ENCODE measurements around the gene ZFP92.
"Not testable (repeated sequence)": the region's sequence is repeated elsewhere in the genome, so short reads cannot be mapped to it uniquely, and the experiment has no call there.

Gene ZFP92

DNA sequence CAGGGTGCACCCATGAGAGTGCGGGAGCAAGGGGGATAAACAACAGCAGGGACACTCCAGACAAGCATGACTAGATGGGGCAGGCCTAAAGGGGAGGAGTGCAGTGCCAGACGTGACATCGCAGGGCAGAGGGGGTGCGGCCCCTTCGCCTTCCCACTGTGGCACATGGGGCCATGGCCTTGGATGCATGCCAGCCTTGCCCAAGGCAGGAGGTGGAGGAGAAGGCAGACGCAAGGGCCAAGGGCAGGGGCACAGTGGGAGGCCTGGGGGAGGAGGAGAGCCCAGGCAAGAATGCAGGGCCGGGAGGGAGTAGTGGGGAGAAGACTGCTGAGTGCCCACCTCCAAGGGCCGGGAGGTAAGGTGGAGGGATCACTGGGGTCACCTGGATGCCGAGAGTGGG, 31.8 kb upstream of the ZFP92 start:
- no peaks in the 10 kb centered on the region for H3K36me3 ChIP-seq (ENCODE audit: control insufficient read depth, insufficient read depth, low read length)
- H3K27ac ChIP-seq (ENCODE audit: low read depth, low read length), result no peak overlapping the region
- no peaks in the 10 kb centered on the region for H3K4me1 ChIP-seq (ENCODE audit: control insufficient read depth, insufficient read depth, low read length)
- H3K9ac ChIP-seq (ENCODE audit: low read length), result no peak overlapping the region
- H3K27me3 ChIP-seq (ENCODE audit: control insufficient read depth, insufficient read depth, low read length), result peaks cover 3% of the 10 kb centered on the region
- H3K4me3 ChIP-seq (ENCODE audit: low read length), result no peak overlapping the region

- no peak overlapping the region for H3K27ac ChIP-seq (ENCODE audit: low read depth, low read length)
Measured at GRCh38 chrX:153379971-153380581, 31.2 kb upstream of the ZFP92 start.

DNA sequence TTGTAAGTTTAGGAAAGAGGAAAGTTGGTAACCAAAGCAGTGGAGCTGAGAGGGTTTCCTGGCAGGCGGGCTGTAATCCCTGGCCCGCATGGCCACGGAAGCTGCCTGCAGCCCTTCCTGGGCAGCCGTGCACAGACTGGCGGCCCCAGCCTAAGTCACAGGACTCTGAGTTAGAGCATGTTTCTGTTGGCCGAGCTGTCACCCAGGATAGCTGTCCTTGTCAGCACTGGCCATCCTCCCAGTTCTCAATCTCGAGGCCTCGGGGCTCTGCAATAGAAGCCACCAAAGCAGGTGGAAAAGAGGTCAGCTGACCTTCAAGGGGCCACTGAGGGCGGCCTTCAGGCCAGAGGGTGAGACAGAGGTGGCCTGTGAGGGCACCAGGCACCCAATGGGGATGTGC, 30.6 kb upstream of the ZFP92 start:
- H3K9ac ChIP-seq (ENCODE audit: low read length), result no peak overlapping the region
- no peaks in the 10 kb centered on the region for H3K36me3 ChIP-seq (ENCODE audit: control insufficient read depth, insufficient read depth, low read length)
- peaks cover 3% of the 10 kb centered on the region for H3K27me3 ChIP-seq (ENCODE audit: control insufficient read depth, insufficient read depth, low read length)
- no peak overlapping the region for H3K4me3 ChIP-seq (ENCODE audit: low read length)
- H3K27ac ChIP-seq (ENCODE audit: low read depth, low read length), result no peak overlapping the region
- H3K4me1 ChIP-seq (ENCODE audit: control insufficient read depth, insufficient read depth, low read length), result no peaks in the 10 kb centered on the region

More at GRCh38 chrX:153379971-153380581, 31.2 kb upstream of the ZFP92 start:
- Histone ChIP-seq H3K9ac (ENCODE audit: low read length) (no peak overlapping the region), H3K4me1 (ENCODE audit: control insufficient read depth, insufficient read depth, low read length) (no peaks in the 10 kb centered on the region), H3K27me3 (ENCODE audit: control insufficient read depth, insufficient read depth, low read length) (peaks cover 3% of the 10 kb centered on the region), H3K36me3 (ENCODE audit: control insufficient read depth, insufficient read depth, low read length) (no peaks in the 10 kb centered on the region), H3K4me3 (ENCODE audit: low read length) (no peak overlapping the region)

- Histone ChIP-seq H3K36me3 (ENCODE audit: control insufficient read depth, insufficient read depth, low read length) (no peaks in the 10 kb centered on the region), H3K9ac (ENCODE audit: low read length) (no peak overlapping the region), H3K4me3 (ENCODE audit: low read length) (no peak overlapping the region), H3K27me3 (ENCODE audit: control insufficient read depth, insufficient read depth, low read length) (peaks cover 3% of the 10 kb centered on the region), H3K4me1 (ENCODE audit: control insufficient read depth, insufficient read depth, low read length) (no peaks in the 10 kb centered on the region), H3K27ac (ENCODE audit: low read depth, low read length) (no peak overlapping the region)
Measured at GRCh38 chrX:153381684-153382532, 29.4 kb upstream of the ZFP92 start.

DNA sequence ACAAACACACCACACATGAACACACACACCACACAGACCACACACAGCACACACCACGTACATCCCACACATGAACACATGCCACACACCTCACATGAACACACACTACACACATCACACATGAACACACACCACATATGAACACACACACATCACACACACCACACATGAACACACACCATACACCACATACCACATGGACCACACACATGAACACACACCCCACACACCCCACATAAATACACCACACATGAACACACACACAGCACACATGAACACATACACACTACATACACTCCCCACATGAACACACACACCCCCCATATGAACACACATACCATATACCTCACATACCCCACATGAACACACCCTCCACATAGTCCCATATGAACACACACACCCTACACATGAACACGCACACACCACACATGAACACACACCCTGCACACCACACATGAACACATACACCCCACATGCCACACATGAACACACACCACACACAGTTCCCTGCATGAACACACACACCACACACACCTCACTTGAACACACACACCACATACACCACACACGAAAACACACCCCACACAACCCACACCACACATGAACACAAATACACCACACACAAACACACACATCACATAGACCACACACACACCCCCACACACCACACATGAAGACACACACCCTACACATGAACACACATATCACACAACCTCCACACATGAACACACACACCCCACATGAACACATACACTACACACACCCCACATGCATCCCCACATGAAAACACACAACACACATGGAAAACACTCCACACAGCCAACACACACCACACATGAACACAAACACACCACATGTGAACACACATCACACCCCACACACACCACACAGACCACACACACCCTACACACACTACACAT, 28.4 kb upstream of the ZFP92 start:
- Histone ChIP-seq H3K4me3 (ENCODE audit: low read length) (no peak overlapping the region), H3K27ac (ENCODE audit: low read depth, low read length) (no peak overlapping the region), H3K9ac (ENCODE audit: low read length) (no peak overlapping the region), H3K36me3 (ENCODE audit: control insufficient read depth, insufficient read depth, low read length) (no peaks in the 10 kb centered on the region), H3K4me1 (ENCODE audit: control insufficient read depth, insufficient read depth, low read length) (no peaks in the 10 kb centered on the region), H3K27me3 (ENCODE audit: control insufficient read depth, insufficient read depth, low read length) (peaks cover 5% of the 10 kb centered on the region)

GRCh38 chrX:153384390-153384789, 26.9 kb upstream of the ZFP92 start:
- Histone ChIP-seq H3K4me1 (ENCODE audit: control insufficient read depth, insufficient read depth, low read length) (no peaks in the 10 kb centered on the region), H3K27me3 (ENCODE audit: control insufficient read depth, insufficient read depth, low read length) (peaks cover 5% of the 10 kb centered on the region), H3K27ac (ENCODE audit: low read depth, low read length) (no peak overlapping the region), H3K9ac (ENCODE audit: low read length) (no peak overlapping the region), H3K4me3 (ENCODE audit: low read length) (no peak overlapping the region), H3K36me3 (ENCODE audit: control insufficient read depth, insufficient read depth, low read length) (no peaks in the 10 kb centered on the region)

GRCh38 chrX:153384973-153385372, 26.3 kb upstream of the ZFP92 start:
- not testable (repeated sequence) for H3K4me3 ChIP-seq (ENCODE audit: low read length); H3K9ac ChIP-seq (ENCODE audit: low read length); H3K4me1 ChIP-seq (ENCODE audit: control insufficient read depth, insufficient read depth, low read length); H3K36me3 ChIP-seq (ENCODE audit: control insufficient read depth, insufficient read depth, low read length); H3K27ac ChIP-seq (ENCODE audit: low read depth, low read length); H3K27me3 ChIP-seq (ENCODE audit: control insufficient read depth, insufficient read depth, low read length)

DNA sequence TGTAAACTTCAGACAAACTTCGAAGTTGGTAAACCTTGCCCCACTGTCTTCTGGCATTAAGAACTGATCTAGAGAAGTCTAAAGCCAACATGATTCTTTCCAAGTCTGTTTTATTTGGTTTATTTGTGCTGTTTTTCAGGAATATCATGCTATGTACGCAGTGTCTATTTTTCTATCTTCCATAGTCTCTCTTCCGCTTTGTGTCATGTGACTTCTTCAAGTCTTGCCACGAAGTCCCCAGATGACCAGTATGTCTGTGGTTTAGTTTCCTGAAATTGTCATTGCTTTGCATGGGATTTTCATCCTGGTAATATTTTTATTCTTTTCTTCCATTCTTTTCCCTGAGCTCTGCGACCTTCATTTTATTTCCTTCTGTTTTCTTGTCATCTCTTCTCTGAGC, 25.2 kb upstream of the ZFP92 start:
- H3K4me1 ChIP-seq (ENCODE audit: control insufficient read depth, insufficient read depth, low read length), result no peaks in the 10 kb centered on the region
- H3K27ac ChIP-seq (ENCODE audit: low read depth, low read length), result no peak overlapping the region
- no peaks in the 10 kb centered on the region for H3K36me3 ChIP-seq (ENCODE audit: control insufficient read depth, insufficient read depth, low read length)
- peaks cover 5% of the 10 kb centered on the region for H3K27me3 ChIP-seq (ENCODE audit: control insufficient read depth, insufficient read depth, low read length)
- no peak overlapping the region for H3K4me3 ChIP-seq (ENCODE audit: low read length)
- no peak overlapping the region for H3K9ac ChIP-seq (ENCODE audit: low read length)

- Histone ChIP-seq H3K36me3 (ENCODE audit: control insufficient read depth, insufficient read depth, low read length) (no peaks in the 10 kb centered on the region), H3K4me3 (ENCODE audit: low read length) (no peak overlapping the region), H3K9ac (ENCODE audit: low read length) (no peak overlapping the region), H3K27me3 (ENCODE audit: control insufficient read depth, insufficient read depth, low read length) (peaks cover 5% of the 10 kb centered on the region), H3K4me1 (ENCODE audit: control insufficient read depth, insufficient read depth, low read length) (no peaks in the 10 kb centered on the region), H3K27ac (ENCODE audit: low read depth, low read length) (no peak overlapping the region)
Measured at GRCh38 chrX:153387345-153387744, 23.9 kb upstream of the ZFP92 start.

DNA sequence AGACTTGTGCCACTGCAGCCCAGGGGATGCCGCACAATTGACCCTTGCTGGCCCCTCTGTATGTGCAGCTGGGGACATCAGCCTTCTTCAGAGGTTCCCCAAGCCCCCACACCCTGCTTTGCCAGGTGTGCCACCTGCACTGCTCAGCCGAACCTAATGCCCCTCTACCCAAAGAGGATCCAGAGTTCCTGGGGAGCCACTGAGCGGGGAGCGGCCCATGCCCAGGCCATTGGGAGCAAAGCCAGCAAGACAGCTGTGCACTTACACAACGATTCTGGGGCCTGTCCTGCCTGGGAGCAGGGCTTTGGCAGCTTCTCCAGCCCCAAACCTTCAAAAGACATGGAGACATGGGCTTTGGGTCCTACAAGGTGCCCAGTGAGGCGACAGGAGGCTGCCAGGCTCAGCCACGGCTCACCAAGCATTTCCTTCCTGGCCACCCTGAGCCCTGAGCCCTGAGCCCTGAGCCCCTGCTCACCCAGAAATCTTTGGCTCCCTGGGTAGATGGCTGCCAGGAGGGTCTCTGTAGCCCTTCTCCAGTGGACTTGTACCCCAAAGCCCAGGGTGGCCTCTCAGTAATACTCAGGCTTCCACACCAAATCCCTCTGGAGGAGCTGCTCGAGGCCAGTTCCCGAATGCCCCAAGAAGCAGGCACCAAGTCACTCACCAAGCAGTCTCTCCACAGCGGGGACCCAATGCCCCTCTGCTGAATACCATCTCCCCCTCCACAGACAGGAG, 23.1 kb upstream of the ZFP92 start:
- Histone ChIP-seq H3K27me3 (ENCODE audit: control insufficient read depth, insufficient read depth, low read length) (peaks cover 2% of the 10 kb centered on the region), H3K9ac (ENCODE audit: low read length) (no peak overlapping the region), H3K4me3 (ENCODE audit: low read length) (no peak overlapping the region), H3K27ac (ENCODE audit: low read depth, low read length) (no peak overlapping the region), H3K36me3 (ENCODE audit: control insufficient read depth, insufficient read depth, low read length) (no peaks in the 10 kb centered on the region), H3K4me1 (ENCODE audit: control insufficient read depth, insufficient read depth, low read length) (no peaks in the 10 kb centered on the region)

DNA sequence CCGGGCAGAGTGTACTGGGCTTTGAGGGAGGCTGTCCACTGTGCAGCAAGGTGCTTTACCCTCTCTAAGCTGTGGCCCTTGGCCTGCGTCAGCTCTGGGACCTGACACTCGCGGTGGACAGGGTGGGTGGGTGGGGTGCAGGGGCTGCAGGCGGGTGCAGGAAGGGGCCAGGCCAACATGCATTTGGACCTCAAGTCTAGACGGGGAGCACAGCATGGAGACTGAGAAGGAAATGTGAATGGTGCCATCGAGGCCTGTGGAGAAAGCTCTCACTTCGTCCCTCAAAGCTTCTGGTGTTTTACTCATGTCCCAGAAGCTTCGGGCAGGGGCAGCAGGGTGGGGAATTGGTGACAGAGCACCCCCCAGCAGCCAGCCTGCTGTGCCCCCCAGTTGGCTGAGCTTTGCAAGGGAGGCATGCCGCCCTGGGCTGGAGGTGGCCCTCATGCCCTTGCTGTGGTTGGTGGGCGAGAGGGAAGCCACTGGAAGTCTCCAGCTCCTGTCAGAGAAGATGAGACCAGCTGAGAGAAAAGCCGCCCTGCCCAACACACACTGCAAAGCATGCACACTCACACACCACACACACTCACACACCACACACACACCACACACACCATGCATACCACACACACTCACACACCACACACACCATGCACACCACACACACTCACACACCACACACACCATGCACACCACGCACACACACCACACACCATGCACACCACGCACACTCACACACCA, 22.4 kb upstream of the ZFP92 start:
- peaks cover 2% of the 10 kb centered on the region for H3K27me3 ChIP-seq (ENCODE audit: control insufficient read depth, insufficient read depth, low read length)
- no peaks in the 10 kb centered on the region for H3K36me3 ChIP-seq (ENCODE audit: control insufficient read depth, insufficient read depth, low read length)
- no peak overlapping the region for H3K27ac ChIP-seq (ENCODE audit: low read depth, low read length)
- no peak overlapping the region for H3K4me3 ChIP-seq (ENCODE audit: low read length)
- H3K9ac ChIP-seq (ENCODE audit: low read length), result no peak overlapping the region
- H3K4me1 ChIP-seq (ENCODE audit: control insufficient read depth, insufficient read depth, low read length), result no peaks in the 10 kb centered on the region
